HepG2 (cell line): ENCODE data around the gene HSPA1B. TPM values are rescaled to one million over a fixed set of nuclear protein-coding genes. Genes with fewer than 3 reads are reported as not detected.

Experiments
- BORCS8-MEF2B ChIP-seq: sonication (generic); formaldehyde crosslinking; IDR thresholded peaks from 2 replicates; pipeline ENCODE4 v1.8.0; 2022; ENCODE audit warnings: mild to moderate bottlenecking, missing genetic modification reagents
- DMAP1 ChIP-seq: IDR thresholded peaks from 2 replicates; pipeline ENCODE4 v1.6.1; 2016
- GFI1 ChIP-seq: sonication (generic); formaldehyde crosslinking; IDR thresholded peaks from 2 replicates; pipeline ENCODE4 v1.5.0; 2020; ENCODE audit warnings: missing genetic modification reagents, mild to moderate bottlenecking, borderline replicate concordance
- NR2F1 ChIP-seq, 2 experiments: fragments of 450-650 bp in 1 of 2; formaldehyde crosslinking in 1 of 2; IDR thresholded peaks; 2 replicates each; pipeline versions ENCODE4 v1.5.0 to v1.6.1; 2016 to 2020; ENCODE audit warnings: mild to moderate bottlenecking in 1 of 2, missing compliant biosample characterization in 1 of 2, missing genetic modification reagents in 1 of 2, moderate library complexity in 1 of 2
- SALL2 ChIP-seq: sonication (generic); formaldehyde crosslinking; IDR thresholded peaks from 2 replicates; pipeline ENCODE4 v1.8.1; 2023; ENCODE audit warnings: mild to moderate bottlenecking, missing genetic modification reagents, inconsistent platforms
- SETDB1 ChIP-seq: sonication (generic); formaldehyde crosslinking; IDR thresholded peaks from 2 replicates; pipeline ENCODE4 v1.5.1; 2020; ENCODE audit warnings: missing genetic modification reagents, mild to moderate bottlenecking, borderline replicate concordance
- SOX5 ChIP-seq: IDR thresholded peaks from 2 replicates; pipeline ENCODE4 v1.6.1; 2016; ENCODE audit warnings: borderline replicate concordance
- SSRP1 ChIP-seq: IDR thresholded peaks from 2 replicates; pipeline ENCODE4 v1.6.1; 2016; ENCODE audit warnings: control low read depth
- TCF12 ChIP-seq, 2 experiments: fragments of 450-650 bp in 1 of 2; sonication (generic) in 1 of 2; formaldehyde crosslinking in 1 of 2; IDR thresholded peaks; 2 replicates each; pipeline versions ENCODE4 v1.6.1 to v1.8.0; 2017 to 2022; ENCODE audit warnings: antibody characterized with exemption in 1 of 2, mild to moderate bottlenecking in 1 of 2, missing genetic modification reagents in 1 of 2, moderate library complexity in 1 of 2
- ZNF282 ChIP-seq: fragments of 450-650 bp; IDR thresholded peaks from 2 replicates; pipeline ENCODE4 v1.6.1; 2018; ENCODE audit not compliant: partially characterized antibody
- ZNF34 ChIP-seq: sonication (generic); formaldehyde crosslinking; IDR thresholded peaks from 2 replicates; pipeline ENCODE4 v1.4.0; 2020; ENCODE audit warnings: mild to moderate bottlenecking, missing genetic modification reagents, borderline replicate concordance
- ZNF614 ChIP-seq: IDR thresholded peaks from 2 replicates; pipeline ENCODE4 v1.6.1; 2018; ENCODE audit warnings: missing biosample characterization, missing genetic modification reagents, inconsistent platforms, borderline replicate concordance
- ZNF75D ChIP-seq: sonication (generic); formaldehyde crosslinking; IDR thresholded peaks from 2 replicates; pipeline ENCODE4 v1.8.1; 2023; ENCODE audit warnings: missing genetic modification reagents, mild to moderate bottlenecking, borderline replicate concordance
- polyA plus RNA-seq, 8 experiments: library from polyadenylated mRNA; depleted of rRNA in 3 of 8; stranded (reverse) in 7 of 8; unstranded in 1 of 8; fragments of >200 nt; fragmentation: Illumina TruSeq in 4 of 8; extraction: Trizol in 4 of 8; gene quantifications; 2 replicates each; pipeline versions ENCODE4 v1.2.1 to v1.2.3, GENCODE V29; 2011 to 2016; ENCODE audit warnings: low read depth in 4 of 8, missing spikeins in 1 of 8, mixed read lengths in 1 of 8; ENCODE audit not compliant: insufficient read depth in 1 of 8
- total RNA-seq, 5 experiments: library from RNA; depleted of rRNA; stranded (reverse); fragments of >200 nt; fragmentation: Illumina TruSeq; extraction: Trizol; gene quantifications; 2 replicates each; pipeline ENCODE4 v1.2.3, GENCODE V29; 2016; ENCODE audit warnings: low read depth in 1 of 5
- TF ChIP-seq, protein P1 (sequence below): IDR thresholded peaks from 2 replicates; pipeline ENCODE4 v1.6.1; 2016; ENCODE audit warnings: low read depth
- TF ChIP-seq, protein P2 (sequence below): sonication (generic); formaldehyde crosslinking; IDR thresholded peaks from 2 replicates; pipeline ENCODE4 v1.4.0; 2020; ENCODE audit warnings: missing genetic modification reagents
- TF ChIP-seq, protein P3 (sequence below): sonication (generic); formaldehyde crosslinking; conservative IDR thresholded peaks from 2 replicates; pipeline ENCODE4 v1.5.0; 2020; ENCODE audit warnings: missing genetic modification reagents
- TF ChIP-seq, protein P4 (sequence below): sonication (generic); formaldehyde crosslinking; IDR thresholded peaks from 2 replicates; pipeline ENCODE4 v1.5.0; 2020; ENCODE audit warnings: mild to moderate bottlenecking, missing genetic modification reagents
- TF ChIP-seq, protein P5 (sequence below): sonication (generic); formaldehyde crosslinking; IDR thresholded peaks from 2 replicates; pipeline ENCODE4 v1.5.1; 2020; ENCODE audit warnings: mild to moderate bottlenecking, missing genetic modification reagents, moderate library complexity

Gene HSPA1B
- total and polyA plus RNA-seq, 2 of the 13 experiments (the other 11 are each of a cell fraction or from before 2014, with no cell fraction given) = 26.0 to 186 TPM

DNA sequence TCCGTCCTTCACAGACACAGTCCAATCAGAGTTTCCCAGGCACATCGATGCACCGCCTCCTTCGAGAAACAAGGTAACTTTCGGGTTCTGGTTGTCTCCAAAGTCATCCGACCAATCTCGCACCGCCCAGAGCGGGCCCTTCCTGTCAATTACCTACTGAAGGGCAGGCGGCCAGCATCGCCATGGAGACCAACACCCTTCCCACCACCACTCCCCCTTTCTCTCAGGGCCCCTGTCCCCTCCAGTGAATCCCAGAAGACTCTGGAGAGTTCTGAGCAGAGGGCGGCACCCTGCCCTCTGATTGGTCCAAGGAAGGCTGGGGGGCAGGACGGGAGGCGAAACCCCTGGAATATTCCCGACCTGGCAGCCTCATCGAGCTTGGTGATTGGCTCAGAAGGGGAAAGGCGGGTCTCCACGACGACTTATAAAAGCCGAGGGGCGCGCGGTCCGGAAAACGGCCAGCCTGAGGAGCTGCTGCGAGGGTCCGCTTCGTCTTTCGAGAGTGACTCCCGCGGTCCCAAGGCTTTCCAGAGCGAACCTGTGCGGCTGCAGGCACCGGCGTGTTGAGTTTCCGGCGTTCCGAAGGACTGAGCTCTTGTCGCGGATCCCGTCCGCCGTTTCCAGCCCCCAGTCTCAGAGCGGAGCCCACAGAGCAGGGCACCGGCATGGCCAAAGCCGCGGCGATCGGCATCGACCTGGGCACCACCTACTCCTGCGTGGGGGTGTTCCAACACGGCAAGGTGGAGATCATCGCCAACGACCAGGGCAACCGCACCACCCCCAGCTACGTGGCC, at the start of gene HSPA1B (continued):
- TF ChIP-seq ZNF282 = no peak
- TF ChIP-seq, protein P1, sequence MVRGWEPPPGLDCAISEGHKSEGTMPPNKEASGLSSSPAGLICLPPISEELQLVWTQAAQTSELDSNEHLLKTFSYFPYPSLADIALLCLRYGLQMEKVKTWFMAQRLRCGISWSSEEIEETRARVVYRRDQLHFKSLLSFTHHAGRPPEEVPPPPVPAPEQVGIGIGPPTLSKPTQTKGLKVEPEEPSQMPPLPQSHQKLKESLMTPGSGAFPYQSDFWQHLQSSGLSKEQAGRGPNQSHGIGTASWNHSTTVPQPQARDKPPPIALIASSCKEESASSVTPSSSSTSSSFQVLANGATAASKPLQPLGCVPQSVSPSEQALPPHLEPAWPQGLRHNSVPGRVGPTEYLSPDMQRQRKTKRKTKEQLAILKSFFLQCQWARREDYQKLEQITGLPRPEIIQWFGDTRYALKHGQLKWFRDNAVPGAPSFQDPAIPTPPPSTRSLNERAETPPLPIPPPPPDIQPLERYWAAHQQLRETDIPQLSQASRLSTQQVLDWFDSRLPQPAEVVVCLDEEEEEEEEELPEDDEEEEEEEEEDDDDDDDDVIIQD = peak; percentile 10; the same call in 1 of the 2 replicates
- TF ChIP-seq ZNF75D (CRISPR knock-in tag) = no peak
- TF ChIP-seq SOX5 (CRISPR knock-in tag) = peak; percentile 14; the same call in 1 of the 2 replicates
- no peak for TF ChIP-seq SETDB1 (CRISPR knock-in tag)
- TF ChIP-seq ZNF34 = 0 out of 2 replicates have a peak, but pooled peaks have one; percentile 35
- no peak for TF ChIP-seq SALL2 (CRISPR knock-in tag)
- TF ChIP-seq DMAP1 (CRISPR knock-in tag) = peak; percentile 81; the same call in 1 of the 2 replicates
- TF ChIP-seq ZNF614 (CRISPR knock-in tag) = peak; percentile 86
- TF ChIP-seq, protein P2, sequence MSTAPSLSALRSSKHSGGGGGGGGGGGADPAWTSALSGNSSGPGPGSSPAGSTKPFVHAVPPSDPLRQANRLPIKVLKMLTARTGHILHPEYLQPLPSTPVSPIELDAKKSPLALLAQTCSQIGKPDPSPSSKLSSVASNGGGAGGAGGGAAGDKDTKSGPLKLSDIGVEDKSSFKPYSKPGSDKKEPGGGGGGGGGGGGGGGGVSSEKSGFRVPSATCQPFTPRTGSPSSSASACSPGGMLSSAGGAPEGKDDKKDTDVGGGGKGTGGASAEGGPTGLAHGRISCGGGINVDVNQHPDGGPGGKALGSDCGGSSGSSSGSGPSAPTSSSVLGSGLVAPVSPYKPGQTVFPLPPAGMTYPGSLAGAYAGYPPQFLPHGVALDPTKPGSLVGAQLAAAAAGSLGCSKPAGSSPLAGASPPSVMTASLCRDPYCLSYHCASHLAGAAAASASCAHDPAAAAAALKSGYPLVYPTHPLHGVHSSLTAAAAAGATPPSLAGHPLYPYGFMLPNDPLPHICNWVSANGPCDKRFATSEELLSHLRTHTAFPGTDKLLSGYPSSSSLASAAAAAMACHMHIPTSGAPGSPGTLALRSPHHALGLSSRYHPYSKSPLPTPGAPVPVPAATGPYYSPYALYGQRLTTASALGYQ (CRISPR knock-in tag) = no peak
- TF ChIP-seq, protein P3, sequence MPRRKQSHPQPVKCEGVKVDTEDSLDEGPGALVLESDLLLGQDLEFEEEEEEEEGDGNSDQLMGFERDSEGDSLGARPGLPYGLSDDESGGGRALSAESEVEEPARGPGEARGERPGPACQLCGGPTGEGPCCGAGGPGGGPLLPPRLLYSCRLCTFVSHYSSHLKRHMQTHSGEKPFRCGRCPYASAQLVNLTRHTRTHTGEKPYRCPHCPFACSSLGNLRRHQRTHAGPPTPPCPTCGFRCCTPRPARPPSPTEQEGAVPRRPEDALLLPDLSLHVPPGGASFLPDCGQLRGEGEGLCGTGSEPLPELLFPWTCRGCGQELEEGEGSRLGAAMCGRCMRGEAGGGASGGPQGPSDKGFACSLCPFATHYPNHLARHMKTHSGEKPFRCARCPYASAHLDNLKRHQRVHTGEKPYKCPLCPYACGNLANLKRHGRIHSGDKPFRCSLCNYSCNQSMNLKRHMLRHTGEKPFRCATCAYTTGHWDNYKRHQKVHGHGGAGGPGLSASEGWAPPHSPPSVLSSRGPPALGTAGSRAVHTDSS = no peak
- TF ChIP-seq TCF12 (IDR thresholded peaks at IDR 0.05) = no peak
- no peak for TF ChIP-seq TCF12 (CRISPR knock-in tag; IDR thresholded peaks at IDR 0.05)
- TF ChIP-seq SSRP1 = no peak
- peak; percentile 84 for TF ChIP-seq GFI1 (CRISPR knock-in tag)
- no peak for TF ChIP-seq NR2F1 (CRISPR knock-in tag; IDR thresholded peaks at IDR 0.05)
- TF ChIP-seq, protein P4, sequence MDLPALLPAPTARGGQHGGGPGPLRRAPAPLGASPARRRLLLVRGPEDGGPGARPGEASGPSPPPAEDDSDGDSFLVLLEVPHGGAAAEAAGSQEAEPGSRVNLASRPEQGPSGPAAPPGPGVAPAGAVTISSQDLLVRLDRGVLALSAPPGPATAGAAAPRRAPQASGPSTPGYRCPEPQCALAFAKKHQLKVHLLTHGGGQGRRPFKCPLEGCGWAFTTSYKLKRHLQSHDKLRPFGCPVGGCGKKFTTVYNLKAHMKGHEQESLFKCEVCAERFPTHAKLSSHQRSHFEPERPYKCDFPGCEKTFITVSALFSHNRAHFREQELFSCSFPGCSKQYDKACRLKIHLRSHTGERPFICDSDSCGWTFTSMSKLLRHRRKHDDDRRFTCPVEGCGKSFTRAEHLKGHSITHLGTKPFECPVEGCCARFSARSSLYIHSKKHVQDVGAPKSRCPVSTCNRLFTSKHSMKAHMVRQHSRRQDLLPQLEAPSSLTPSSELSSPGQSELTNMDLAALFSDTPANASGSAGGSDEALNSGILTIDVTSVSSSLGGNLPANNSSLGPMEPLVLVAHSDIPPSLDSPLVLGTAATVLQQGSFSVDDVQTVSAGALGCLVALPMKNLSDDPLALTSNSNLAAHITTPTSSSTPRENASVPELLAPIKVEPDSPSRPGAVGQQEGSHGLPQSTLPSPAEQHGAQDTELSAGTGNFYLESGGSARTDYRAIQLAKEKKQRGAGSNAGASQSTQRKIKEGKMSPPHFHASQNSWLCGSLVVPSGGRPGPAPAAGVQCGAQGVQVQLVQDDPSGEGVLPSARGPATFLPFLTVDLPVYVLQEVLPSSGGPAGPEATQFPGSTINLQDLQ (CRISPR knock-in tag) = no peak; the same call in 1 of the 2 replicates
- TF ChIP-seq, protein P5, sequence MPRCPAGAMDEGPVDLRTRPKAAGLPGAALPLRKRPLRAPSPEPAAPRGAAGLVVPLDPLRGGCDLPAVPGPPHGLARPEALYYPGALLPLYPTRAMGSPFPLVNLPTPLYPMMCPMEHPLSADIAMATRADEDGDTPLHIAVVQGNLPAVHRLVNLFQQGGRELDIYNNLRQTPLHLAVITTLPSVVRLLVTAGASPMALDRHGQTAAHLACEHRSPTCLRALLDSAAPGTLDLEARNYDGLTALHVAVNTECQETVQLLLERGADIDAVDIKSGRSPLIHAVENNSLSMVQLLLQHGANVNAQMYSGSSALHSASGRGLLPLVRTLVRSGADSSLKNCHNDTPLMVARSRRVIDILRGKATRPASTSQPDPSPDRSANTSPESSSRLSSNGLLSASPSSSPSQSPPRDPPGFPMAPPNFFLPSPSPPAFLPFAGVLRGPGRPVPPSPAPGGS = peak; percentile 81; the same call in 1 of the 2 replicates
- TF ChIP-seq BORCS8-MEF2B (CRISPR knock-in tag) = peak; percentile 61; the same call in 1 of the 2 replicates
